Jurkat, Clone E6-1 (cell line): ENCODE data around the gene PROZ. TPM values are rescaled to one million over a fixed set of nuclear protein-coding genes. Genes with fewer than 3 reads are reported as not detected.
"Not testable (repeated sequence)": the region's sequence is repeated elsewhere in the genome, so short reads cannot be mapped to it uniquely, and the experiment has no call there.

ENCODE experiments used
- DNase-seq: peaks from one replicate; pipeline ENCODE4 v3.0.0-alpha.2; 2011; ENCODE audit warnings: low read depth, low spot score
- H3K4me3 ChIP-seq: 2 replicates; pipeline ENCODE4 v1.5.1; 2011; ENCODE audit warnings: mild to moderate bottlenecking, low read length, control low read depth, moderate library complexity
- polyA plus RNA-seq: library from polyadenylated mRNA; unstranded; fragments of >200 nt; gene quantifications from one replicate; pipeline ENCODE4 v1.2.1, GENCODE V29; 2012; ENCODE audit warnings: missing spikeins; ENCODE audit not compliant: insufficient read length, insufficient read depth

PROZ gene, protein sequence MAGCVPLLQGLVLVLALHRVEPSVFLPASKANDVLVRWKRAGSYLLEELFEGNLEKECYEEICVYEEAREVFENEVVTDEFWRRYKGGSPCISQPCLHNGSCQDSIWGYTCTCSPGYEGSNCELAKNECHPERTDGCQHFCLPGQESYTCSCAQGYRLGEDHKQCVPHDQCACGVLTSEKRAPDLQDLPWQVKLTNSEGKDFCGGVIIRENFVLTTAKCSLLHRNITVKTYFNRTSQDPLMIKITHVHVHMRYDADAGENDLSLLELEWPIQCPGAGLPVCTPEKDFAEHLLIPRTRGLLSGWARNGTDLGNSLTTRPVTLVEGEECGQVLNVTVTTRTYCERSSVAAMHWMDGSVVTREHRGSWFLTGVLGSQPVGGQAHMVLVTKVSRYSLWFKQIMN
- polyA plus RNA-seq: not detected

- DNase-seq: no peak
- no peak within 1 kb of the TSS for H3K4me3 ChIP-seq
Measured at GRCh38 chr13:113157929-113158747, at the start of gene PROZ. PROZ (plus strand) TSS chr13:113158648; CDS start chr13:113158661, 13 bp downstream.

GRCh38 chr13:113109151-113110047, 49.0 kb upstream of the PROZ start:
- DNase-seq: no peak
- no peak overlapping the region for H3K4me3 ChIP-seq

GRCh38 chr13:113110048-113110851, 48.2 kb upstream of the PROZ start:
- no peak overlapping the region for H3K4me3 ChIP-seq
- no peak for DNase-seq

DNA sequence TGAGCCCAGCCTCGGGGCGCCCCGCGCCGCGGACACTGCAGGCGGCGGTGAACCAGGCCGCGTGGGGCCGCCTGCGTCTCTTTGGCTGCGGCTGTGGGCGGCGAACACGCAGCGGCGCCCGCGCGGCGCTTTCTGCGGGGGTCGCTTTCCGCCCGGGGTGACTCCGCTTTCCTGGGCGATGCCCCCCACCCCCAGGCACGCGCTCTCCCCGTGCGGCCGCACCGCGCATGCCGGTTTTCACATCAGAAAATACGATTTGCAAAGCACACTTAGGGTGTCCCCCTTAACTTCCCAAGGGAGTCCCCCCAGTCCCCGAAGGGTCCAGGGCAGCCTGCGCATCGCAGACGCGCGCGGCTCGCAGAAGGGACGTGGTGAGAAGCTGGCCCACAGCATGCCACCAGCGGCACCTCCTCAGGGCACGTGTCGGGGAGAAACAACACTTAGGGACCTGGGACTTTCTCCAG, 47.6 kb upstream of the PROZ start:
- DNase-seq: no peak
- H3K4me3 ChIP-seq: no peak overlapping the region

GRCh38 chr13:113111821-113112220, 46.6 kb upstream of the PROZ start:
- DNase-seq, H3K4me3 ChIP-seq: not testable (repeated sequence)

DNA sequence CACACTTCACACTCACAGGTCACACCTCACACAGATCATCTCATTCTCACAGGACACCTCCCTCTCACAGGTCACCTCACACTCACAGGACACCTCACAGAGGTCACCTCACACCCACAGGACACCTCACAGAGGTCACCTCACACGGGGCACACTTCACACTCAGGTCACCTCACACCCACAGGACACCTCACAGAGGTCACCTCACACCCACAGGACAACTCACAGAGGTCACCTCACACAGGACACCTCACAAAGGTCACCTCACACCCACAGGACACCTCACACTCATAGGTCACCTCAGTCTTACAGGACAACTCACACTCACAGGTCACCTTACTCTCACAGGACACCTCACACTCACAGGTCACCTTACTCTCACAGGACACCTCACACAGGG, 46.0 kb upstream of the PROZ start:
- not testable (repeated sequence) for DNase-seq, H3K4me3 ChIP-seq

DNA sequence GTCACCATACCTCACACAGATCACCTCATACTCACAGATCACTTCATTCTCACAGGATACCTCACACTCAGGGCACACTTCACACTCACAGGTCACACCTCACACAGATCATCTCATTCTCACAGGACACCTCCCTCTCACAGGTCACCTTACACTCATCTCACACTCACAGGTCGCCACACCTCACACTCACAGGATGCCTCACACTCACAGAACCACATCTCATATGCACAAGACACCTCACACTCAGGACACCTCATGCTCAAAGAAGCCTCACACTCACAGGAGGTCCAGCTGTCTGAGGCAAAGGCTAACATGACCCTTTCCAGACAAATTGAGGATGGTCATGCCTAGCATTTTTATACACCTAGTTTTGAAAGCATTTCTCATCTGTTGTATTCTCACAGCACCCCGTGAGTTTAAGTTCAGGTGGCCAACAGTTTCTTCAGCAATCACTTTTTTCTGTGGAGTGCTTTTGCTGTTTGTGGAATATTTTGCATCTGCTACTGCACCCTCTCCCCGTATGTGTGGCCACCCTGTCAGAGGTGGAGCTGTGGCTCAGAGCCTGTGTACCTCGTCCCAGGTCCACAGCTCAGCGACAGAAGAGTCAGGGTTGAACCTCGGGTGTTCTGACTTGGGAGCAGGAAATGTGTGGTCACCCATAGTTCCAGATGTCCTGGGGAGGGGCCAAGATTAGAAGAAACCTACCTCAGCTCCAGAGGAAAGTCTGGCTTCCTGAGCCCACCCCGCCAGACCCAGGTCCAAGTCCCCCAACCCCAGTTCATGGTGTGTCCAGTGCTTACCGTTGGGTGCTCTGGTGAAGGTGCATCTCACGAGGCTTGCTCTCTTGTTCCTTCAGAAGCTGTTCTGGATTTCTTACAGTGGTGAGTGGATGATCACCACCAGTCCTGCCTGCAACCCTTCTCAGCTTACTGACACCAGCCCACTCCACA, 45.3 kb upstream of the PROZ start:
- no peak overlapping the region for H3K4me3 ChIP-seq
- DNase-seq: no peak

- H3K4me3 ChIP-seq: no peak overlapping the region
- no peak for DNase-seq
Measured at GRCh38 chr13:113113846-113114271, 44.6 kb upstream of the PROZ start.

GRCh38 chr13:113114511-113115362, 43.7 kb upstream of the PROZ start:
- H3K4me3 ChIP-seq: no peak overlapping the region
- DNase-seq: no peak

DNA sequence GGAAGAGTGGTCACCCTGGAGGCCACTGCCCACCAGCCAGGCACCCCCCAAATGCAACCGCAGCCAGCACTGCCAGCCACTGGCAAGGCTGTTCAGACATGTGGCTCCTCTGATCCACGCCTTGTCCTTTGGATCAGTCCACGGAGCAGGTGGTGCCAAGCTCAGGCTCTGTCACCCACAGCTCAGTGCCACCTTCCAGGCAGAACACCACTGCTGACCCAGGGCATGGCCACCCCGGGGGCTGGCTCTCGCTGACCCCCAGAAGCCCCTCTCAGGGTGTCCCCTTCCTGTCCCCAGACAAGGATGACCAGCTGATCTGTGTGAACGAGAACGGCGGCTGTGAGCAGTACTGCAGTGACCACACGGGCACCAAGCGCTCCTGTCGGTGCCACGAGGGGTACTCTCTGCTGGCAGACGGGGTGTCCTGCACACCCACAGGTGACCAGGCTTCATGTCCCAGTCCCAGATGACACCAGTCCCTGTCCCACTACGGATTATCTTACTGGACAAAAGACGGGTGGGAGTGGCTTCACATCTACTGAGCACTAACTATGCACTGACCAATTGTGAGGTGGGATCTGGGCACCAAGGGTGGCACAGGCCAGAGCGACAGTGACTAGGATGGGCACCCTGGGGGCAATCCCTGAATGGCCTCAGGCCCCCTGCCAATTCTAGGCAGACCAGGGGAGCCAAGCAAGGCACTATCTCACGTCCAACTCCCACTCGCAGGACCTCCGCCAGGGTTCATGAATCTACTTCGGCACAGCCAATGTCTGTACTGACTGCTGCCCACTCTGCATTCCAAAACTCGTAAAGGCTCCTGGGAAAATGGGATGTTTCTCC, 42.9 kb upstream of the PROZ start:
- H3K4me3 ChIP-seq: no peak overlapping the region
- DNase-seq: no peak

- no peak overlapping the region for H3K4me3 ChIP-seq
- DNase-seq: no peak
Measured at GRCh38 chr13:113116206-113116800, 42.1 kb upstream of the PROZ start.

GRCh38 chr13:113116871-113117271, 41.6 kb upstream of the PROZ start:
- no peak overlapping the region for H3K4me3 ChIP-seq
- no peak for DNase-seq

DNA sequence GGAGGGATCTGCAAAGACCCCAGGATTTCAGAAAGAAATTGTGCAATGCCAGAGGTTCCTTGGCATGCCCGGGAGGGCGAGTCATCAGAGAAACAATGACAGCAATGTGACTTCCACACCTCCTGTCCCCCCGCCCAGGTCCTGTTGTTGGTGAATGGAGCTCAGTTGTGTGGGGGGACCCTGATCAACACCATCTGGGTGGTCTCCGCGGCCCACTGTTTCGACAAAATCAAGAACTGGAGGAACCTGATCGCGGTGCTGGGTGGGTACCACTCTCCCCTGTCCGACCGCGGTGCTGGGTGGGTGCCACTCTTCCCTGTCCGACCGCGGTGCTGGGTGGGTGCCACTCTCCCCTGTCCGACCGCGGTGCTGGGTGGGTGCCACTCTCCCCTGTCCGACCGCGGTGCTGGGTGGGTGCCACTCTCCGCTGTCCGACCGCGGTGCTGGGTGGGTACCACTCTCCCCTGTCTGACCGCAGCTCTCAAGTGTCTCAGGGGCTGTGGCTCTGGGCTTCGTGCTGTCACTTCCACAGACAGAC, 41.0 kb upstream of the PROZ start:
- H3K4me3 ChIP-seq: no peak overlapping the region
- no peak for DNase-seq

DNA sequence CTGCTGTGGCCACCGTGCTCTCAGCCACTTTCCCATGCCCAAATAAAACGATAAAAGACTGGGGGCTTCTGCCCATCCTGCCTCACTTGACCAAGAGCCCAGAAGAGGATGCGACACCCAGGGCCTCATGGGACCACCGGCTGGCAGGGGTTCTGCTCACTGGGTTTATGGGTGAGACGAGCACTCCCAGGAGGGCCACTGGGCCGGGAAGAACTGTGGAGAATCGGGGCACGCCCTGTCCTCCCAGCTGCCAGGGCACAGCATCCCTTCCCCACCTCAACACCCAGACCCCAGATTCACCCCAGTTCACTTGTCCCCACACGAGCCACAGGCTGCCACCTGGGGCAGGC, 40.6 kb upstream of the PROZ start:
- no peak overlapping the region for H3K4me3 ChIP-seq
- DNase-seq: no peak
